PC-9 (cell line): Measurements from ENCODE around the gene IQSEC1. TPM values are rescaled to one million over a fixed set of nuclear protein-coding genes. Genes with fewer than 3 reads are reported as not detected.
A peak's percentile ranks its signal among the peaks of the same experiment; 100 is the strongest.

Experiments
- BruUV-seq: library from RNA; stranded (reverse); fragments of 400-500 nt; replicated peaks from 2 replicates; lab custom pipeline; 2021; lab: Mats Ljungman, UMichigan
- CTCF ChIA-PET: fragments of 300-600 bp; sonication (Branson Sonifier 250); formaldehyde crosslinking; loops from one replicate; lab custom pipeline; 2022; ENCODE audit warnings: antibody characterized with exemption; lab: Charles Lee
- POLR2A ChIA-PET: fragments of 300-600 bp; sonication (Branson Sonifier 250); formaldehyde crosslinking; loops from one replicate; lab custom pipeline; 2022; ENCODE audit warnings: antibody characterized with exemption; ENCODE audit not compliant: unreplicated experiment; lab: Charles Lee
- DNase-seq, 2 experiments: peaks; one replicate each; pipeline versions ENCODE4 v3.0.0 to v3.0.0-alpha.2; 2015 to 2022; ENCODE audit warnings: mixed read lengths in 1 of 2
- H2AFZ ChIP-seq: fragments of 200-600 bp; sonication (generic); 2 replicates; pipeline ENCODE4 v1.8.1; 2017; ENCODE audit warnings: antibody characterized with exemption
- H3F3A ChIP-seq: fragments of 200-600 bp; sonication (generic); 2 replicates; pipeline ENCODE4 v1.8.1; 2017; ENCODE audit warnings: antibody characterized with exemption, mild to moderate bottlenecking, low read depth; ENCODE audit not compliant: insufficient read depth
- H3K27ac ChIP-seq: fragments of 200-600 bp; sonication (generic); 2 replicates; pipeline ENCODE4 v1.6.1; 2016; ENCODE audit warnings: mixed run types
- H3K27me3 ChIP-seq: fragments of 200-600 bp; sonication (generic); 2 replicates; pipeline ENCODE4 v1.6.1; 2016; ENCODE audit warnings: low read depth, mixed run types; ENCODE audit not compliant: insufficient read depth
- H3K36me3 ChIP-seq: fragments of 200-600 bp; sonication (generic); 2 replicates; pipeline ENCODE4 v1.6.1; 2016; ENCODE audit warnings: low read depth, mixed run types
- H3K4me1 ChIP-seq: fragments of 200-600 bp; sonication (generic); replicated peaks from 2 replicates; pipeline ENCODE4 v1.6.1; 2016; ENCODE audit warnings: mixed run types; ENCODE audit not compliant: insufficient read depth
- H3K4me2 ChIP-seq: fragments of 200-600 bp; sonication (generic); 2 replicates; pipeline ENCODE4 v1.6.1; 2017; ENCODE audit warnings: mixed run types
- H3K4me3 ChIP-seq: fragments of 200-600 bp; sonication (generic); 2 replicates; pipeline ENCODE4 v1.6.1; 2016; ENCODE audit warnings: mixed run types
- H3K79me2 ChIP-seq: fragments of 200-600 bp; sonication (generic); 2 replicates; pipeline ENCODE4 v1.6.1; 2017; ENCODE audit warnings: low read depth, mixed run types
- H3K9me2 ChIP-seq: fragments of 200-600 bp; sonication (generic); 2 replicates; pipeline ENCODE4 v1.8.1; 2017; ENCODE audit warnings: mild to moderate bottlenecking; ENCODE audit not compliant: insufficient read depth
- H3K9me3 ChIP-seq: fragments of 200-600 bp; sonication (generic); 2 replicates; pipeline ENCODE4 v1.8.1; 2016; ENCODE audit warnings: low read depth; ENCODE audit not compliant: insufficient read depth
- H4K20me1 ChIP-seq: fragments of 200-600 bp; sonication (generic); 2 replicates; pipeline ENCODE4 v1.8.1; 2017; ENCODE audit not compliant: insufficient read depth
- CTCF ChIP-seq: fragments of 200-600 bp; sonication (generic); conservative IDR thresholded peaks from 2 replicates; pipeline ENCODE4 v1.6.1; 2017; ENCODE audit warnings: mixed run types, antibody characterized with exemption, mild to moderate bottlenecking, moderate library complexity
- EZH2 ChIP-seq: fragments of 200-600 bp; sonication (generic); IDR thresholded peaks from 2 replicates; pipeline ENCODE4 v1.8.0; 2017; ENCODE audit warnings: antibody characterized with exemption, low read depth
- intact Hi-C: fragments of 100-400 bp; cut with micrococcal nuclease; formaldehyde crosslinking; loops from one replicate; pipeline ENCODE4 v1.10.0; 2022; ENCODE audit not compliant: unreplicated experiment
- total RNA-seq: library from RNA; stranded (reverse); gene quantifications from 2 replicates; pipeline ENCODE4 v1.2.3, GENCODE V29; 2021

The IQSEC1 gene
- total RNA-seq, 1 experiment from 2014 or later: 30.7 TPM

GRCh38 chr3:13023971-13024764 is 49.1 kb downstream of the IQSEC1 start:
- Histone ChIP-seq H4K20me1 (no peaks in the 10 kb centered on the region), H3K27ac (peak overlapping the region; percentile 87), H3K36me3 (no peaks in the 10 kb centered on the region), H3K4me2 (peak overlapping the region; percentile 78), H3F3A (peaks cover 30% of the 10 kb centered on the region), H3K79me2 (peaks cover 23% of the 10 kb centered on the region), H3K9me2 (no peaks in the 10 kb centered on the region), H3K4me3 (no peak overlapping the region), H3K4me1 (peaks cover 62% of the 10 kb centered on the region), H3K9me3 (no peaks in the 10 kb centered on the region), H2AFZ (no peak overlapping the region), H3K27me3 (no peaks in the 10 kb centered on the region)
- no TSS peak for BruUV-seq
- no peak for DNase-seq
- CTCF ChIA-PET: no interaction called here
- TF ChIP-seq EZH2 (no peak), CTCF (no peak)
- POLR2A ChIA-PET: interaction anchor here (0.6 kb wide), 1 partner anchor 48 kb away, joined by 3 read pairs; no protein-coding TSS in a partner anchor
- intact Hi-C loops: loop anchor here (2.0 kb wide), 1 partner anchor 39 kb away; no protein-coding TSS in a partner anchor

GRCh38 chr3:13023235-13023970 is 49.8 kb downstream of the IQSEC1 start:
- peaks cover 28% of the 10 kb centered on the region for H3K79me2 ChIP-seq
- no TSS peak for BruUV-seq
- H3K9me3 ChIP-seq: no peaks in the 10 kb centered on the region
- no peaks in the 10 kb centered on the region for H4K20me1 ChIP-seq
- H3K27ac ChIP-seq: peak overlapping the region; percentile 87
- peak; percentile 52 to 60 for DNase-seq
- no peaks in the 10 kb centered on the region for H3K9me2 ChIP-seq
- ChIA-PET POLR2A (interaction anchor here (0.6 to 1.4 kb wide), 3 partner anchors 12 to 49 kb away, joined by 3 to 16 read pairs (median 6); no protein-coding TSS in a partner anchor), CTCF (no interaction called here)
- peaks cover 30% of the 10 kb centered on the region for H3F3A ChIP-seq
- H3K4me2 ChIP-seq: peak overlapping the region; percentile 78
- H3K27me3 ChIP-seq: no peaks in the 10 kb centered on the region
- H3K36me3 ChIP-seq: no peaks in the 10 kb centered on the region
- TF ChIP-seq CTCF: no peak
- no peak for TF ChIP-seq EZH2
- peaks cover 62% of the 10 kb centered on the region for H3K4me1 ChIP-seq
- intact Hi-C loops: loop anchor here (2.0 kb wide), 1 partner anchor 39 kb away; no protein-coding TSS in a partner anchor
- H3K4me3 ChIP-seq: no peak overlapping the region; the same call in 1 of the 2 replicates
- H2AFZ ChIP-seq: no peak overlapping the region
